Measurements from ENCODE around the gene EVC. TPM values are rescaled to one million over a fixed set of nuclear protein-coding genes. Genes with fewer than 3 reads are reported as not detected.
A peak's percentile ranks its signal among the peaks of the same experiment; 100 is the strongest.
"Not testable (repeated sequence)": the region's sequence is repeated elsewhere in the genome, so short reads cannot be mapped to it uniquely, and the experiment has no call there.

EVC gene
- polyA plus RNA-seq, 12 donors = 13.6 to 33.9 (median 17.1) TPM; not detected in 1

DNA sequence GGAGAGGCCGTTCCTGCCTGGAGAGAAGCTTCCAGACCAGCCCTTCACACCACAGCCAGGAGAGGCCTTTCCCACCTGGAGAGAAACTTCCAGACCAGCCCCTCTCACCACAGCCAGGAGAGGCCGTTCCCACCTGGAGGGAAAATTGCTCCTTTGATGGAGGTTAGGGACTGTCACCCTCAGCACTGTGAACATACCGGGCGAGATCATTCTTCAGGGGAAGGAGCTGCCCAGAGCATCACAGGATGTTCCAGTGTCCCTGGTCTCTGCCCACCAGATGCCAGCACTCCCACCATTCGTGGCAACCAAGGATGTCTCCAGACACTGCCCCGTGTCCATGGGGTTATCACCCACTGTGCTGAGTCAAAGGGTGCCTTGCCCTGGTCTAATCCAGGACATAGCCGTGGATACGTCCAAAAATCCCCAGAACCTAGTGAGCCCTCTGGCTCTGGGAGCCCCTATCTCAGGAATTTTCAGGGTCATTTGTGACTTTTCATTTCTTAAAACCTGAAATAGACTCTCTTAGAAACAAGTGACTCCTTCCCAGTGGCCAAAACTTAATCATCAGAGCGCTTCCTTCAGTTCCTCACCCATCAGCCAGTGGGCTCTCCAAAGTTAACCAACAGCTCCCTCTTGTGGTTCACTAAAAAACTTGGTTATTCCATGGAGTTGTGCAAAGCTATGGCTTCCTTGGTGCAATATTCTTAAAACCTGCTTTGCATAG is 101.7 kb downstream of the EVC start:
- DNase-seq = peak; percentile 67

DNA sequence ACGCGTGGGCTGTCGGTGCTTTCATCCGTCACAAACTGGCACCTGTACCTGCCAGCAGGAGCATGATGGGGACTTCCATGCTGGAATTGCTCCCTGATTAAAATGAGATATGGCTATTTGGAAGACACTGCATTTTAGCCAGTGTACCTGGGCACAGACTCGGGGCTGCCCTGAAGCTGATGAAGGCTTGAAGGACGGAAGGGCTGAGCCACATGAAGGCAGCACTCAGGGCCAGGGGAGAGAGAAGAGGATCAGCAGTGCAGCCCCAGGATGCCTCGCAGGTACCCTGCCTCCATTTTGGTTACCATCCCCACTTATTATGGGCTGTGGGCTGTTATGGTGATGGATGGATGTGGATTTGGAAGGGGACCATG is 102.9 kb downstream of the EVC start:
- DNase-seq = no peak

DNA sequence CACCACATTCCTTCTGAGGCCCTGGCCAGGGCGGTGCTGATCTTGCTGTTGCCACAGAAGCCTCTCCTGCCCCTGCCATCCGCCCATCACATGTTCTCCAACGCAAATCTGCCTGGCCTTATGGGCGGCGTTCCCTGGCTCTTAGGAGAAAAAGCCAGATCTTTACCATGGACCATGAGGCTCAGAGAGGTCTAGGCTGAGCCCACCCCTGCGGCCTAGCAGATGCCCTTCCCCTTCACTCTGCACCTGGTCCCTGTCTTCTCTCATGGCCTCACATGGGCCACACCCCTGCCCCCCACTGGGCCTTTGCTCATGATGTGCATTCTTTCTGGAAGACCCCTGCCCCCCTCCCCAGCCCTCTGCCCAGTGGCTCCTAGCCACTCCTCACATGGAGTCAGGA is 103.4 kb downstream of the EVC start:
- no peak for DNase-seq

DNA sequence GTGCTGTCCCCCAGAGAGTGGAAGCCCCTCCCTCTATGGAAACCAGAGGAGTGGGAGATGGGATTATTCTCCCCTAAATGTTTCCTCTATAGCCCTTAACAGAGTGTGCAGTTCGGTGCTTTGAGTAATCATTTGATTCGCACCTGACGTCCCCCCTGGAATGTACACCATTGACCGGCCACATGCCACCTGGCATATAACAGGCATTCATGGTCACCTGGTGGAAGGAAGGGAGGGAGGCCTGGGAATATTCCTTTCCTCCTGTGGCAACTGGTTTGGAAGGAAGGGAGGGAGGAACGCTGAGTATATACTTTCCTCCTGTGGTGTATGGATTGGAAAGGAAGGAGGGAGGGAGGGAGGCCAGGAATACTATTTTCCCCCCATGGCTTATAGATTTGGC is 104.6 kb downstream of the EVC start:
- DNase-seq = no peak

DNA sequence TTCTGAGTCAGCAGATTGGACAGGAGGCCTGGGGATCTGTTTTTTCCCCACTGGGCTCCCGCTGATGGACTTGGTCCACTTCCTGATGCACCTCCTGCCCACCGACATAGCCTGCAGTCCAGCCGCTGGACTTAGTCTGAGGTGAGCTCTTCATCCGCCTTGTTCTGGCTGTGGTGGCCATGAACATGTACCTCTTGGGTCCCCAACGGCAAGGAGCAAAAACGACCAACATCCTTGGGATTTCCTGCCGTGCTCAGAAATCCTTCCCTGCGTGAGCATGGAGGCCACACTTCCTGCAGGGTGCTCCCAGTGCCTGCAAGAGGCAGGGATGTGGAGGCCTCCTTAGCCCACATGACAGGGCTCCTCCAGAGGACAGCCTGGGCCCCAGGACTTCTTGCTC is 105.1 kb downstream of the EVC start:
- no peak for DNase-seq

DNA sequence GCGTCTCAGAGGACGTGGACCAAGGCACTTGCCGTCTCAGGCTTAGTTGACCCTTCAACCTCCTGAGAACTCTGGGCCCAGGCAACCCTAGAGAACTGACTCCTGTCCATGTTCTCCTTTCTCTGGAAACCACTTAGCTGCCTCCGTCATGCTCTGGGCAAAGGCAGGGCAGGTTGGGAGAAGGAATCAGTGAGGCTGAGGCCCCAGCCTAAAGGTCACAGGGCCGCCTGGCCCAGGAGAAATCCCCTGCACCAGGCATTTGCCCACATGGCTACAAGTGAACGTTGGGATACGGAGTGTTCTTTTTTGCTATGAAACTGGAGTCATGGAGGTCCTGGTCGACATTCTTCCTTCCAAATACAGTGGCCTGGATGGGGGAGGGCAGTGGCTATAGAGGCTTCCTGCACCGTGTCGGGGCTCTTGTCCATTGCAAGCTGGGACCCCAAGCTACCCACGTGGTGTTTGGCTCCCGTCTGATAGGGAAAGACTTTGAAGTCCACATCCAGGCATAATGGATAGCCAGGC is 105.9 kb downstream of the EVC start:
- DNase-seq = no peak

DNA sequence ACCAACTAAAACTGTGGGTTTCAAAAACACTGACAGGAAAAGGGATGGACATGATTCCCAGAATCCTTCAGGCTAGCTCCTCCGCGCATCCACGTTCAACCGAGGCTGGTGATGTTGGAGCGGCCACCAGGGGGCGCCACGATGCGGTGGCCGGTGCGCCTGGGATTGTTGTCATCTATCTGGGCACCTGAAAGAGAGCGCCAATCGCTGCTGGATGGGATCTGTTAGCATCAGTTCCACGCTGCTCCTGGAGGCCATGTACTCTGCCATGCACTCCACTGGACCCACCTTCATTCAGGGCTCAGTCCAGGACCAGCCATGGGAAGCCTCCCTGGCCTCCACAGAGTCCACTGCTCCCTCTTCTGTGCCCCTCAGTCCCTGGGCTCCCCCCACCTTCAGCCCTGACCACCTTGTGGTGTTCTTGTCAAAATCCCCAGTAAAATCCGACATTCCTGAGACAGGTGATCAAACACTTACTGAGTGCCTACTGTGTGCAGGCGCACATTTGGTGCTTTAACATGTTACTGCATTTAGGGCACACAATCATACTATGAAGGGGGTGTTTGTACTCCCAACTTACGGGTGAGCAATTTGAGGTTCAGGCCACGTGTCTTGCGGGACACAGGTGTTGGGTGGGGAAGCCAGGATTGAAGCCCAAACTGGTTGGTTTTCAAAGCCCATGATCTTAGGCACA is 110.8 kb downstream of the EVC start:
- DNase-seq = no peak

DNA sequence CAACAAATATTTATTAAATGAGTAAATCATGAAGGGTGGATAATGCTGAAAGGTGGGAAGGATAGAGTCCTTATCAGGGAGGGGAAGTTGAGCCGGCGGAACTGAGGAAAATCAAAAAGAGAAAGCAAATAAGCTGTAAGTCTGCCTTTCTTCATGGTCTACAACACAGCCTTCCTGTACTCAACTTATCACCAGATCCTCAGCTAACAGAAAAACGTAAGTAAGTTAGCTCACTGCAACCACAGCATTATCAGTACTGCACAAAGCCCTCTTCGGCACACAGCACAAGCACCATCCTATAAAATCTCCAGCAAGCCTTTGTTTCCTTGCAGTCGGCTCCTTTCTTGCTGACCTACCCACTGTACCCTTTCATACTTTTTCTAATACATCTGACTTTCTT is 111.6 kb downstream of the EVC start:
- no peak for DNase-seq

DNA sequence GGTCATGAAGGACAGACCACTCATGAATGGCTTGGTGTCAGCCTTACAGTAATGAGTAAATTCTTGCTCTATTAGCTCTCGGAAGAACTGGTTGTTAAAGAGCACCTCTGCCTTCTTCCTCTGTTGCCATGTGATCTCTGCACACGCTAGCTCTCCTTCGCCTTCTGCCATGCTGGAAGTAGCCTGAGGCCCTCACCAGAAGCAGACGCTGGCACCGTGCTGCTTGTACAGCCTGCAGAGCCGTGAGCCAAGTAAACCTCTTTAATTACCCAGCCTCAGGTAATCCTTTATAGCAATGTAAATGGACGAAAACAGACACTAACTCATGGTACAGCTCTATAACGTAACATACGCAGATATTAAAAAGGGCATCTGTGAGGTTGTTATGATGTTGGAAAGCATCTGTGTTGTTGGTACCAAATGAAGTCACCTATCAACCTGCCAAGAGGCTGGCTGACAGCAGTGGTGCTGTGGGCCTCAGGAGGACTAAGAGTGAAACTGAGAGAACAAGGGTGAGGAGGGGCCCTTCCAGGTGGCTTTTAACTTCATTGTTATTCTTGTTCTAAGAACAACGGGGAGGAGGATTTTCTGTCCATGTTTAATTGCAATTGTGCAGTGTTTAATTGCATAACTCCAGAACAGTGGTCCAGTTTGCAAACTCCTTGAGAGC is 112.7 kb downstream of the EVC start:
- no peak for DNase-seq

DNA sequence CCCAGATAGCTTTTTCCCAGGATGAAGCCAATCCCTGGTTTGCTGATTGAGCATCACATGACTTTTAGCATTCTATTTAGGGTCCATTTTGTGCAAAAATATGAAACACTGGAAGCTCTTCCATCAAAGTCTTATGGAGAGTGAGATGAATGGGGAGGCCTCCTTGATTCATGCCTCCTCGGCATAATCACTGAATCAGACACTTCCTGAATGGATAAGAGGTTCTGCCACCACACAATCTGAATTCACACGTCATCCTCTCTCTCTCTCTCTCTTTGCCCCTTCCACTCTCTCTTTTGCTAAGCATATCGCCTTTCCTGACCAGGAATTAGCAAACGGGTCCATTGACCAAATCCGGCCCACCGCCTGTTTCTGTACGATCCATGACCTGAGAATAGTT is 113.2 kb downstream of the EVC start:
- no peak for DNase-seq

DNA sequence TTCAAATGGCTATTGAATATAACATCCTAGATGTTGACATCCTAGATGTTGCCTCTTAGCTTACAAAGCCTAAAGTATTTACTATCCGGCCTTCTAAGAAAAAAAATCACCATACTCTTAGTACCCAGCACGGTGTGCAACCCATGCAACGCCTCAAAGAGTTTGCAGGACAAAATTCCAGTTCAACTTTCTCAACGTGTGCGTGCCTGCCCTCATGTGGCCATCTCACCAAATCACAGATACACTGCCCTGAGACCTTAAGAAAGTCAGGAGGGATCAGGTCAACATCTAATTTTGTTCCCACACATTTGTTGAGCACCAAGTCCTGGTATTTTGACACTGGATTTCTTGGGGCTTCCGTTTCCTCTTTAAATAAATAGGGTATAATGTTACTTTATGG is 113.6 kb downstream of the EVC start:
- DNase-seq = no peak

DNA sequence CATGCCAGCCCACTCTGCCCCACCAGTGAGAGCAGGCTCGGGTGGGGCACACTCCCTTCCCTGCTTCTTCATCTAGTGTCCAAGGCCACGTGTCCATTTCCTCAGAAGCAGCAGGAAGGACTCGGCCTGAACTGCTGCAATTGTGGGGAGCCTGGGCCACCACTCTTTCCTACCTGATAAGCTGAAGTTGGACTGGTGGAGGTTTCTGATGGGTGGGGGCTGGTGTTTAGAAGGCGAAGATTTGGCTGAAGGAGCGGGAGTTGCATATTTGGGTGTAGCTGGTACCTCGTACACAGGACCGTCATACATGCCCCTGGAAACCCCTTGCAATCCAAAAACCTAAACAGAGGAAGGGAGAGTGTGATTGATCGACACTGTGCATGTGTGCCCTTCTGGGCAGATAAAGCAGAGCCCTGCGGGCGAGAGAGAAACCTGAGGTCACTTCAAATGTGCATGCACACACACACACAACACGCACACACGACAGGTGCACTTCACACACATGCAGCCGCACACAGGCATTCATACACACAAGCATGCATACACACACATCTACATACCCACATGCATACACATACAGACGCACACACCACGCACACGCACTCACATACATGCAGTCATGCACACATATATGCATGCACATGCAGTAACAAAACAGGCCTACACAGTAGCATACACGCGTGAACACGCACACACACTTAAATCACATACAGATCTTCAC is 114.5 kb downstream of the EVC start:
- DNase-seq = no peak

DNA sequence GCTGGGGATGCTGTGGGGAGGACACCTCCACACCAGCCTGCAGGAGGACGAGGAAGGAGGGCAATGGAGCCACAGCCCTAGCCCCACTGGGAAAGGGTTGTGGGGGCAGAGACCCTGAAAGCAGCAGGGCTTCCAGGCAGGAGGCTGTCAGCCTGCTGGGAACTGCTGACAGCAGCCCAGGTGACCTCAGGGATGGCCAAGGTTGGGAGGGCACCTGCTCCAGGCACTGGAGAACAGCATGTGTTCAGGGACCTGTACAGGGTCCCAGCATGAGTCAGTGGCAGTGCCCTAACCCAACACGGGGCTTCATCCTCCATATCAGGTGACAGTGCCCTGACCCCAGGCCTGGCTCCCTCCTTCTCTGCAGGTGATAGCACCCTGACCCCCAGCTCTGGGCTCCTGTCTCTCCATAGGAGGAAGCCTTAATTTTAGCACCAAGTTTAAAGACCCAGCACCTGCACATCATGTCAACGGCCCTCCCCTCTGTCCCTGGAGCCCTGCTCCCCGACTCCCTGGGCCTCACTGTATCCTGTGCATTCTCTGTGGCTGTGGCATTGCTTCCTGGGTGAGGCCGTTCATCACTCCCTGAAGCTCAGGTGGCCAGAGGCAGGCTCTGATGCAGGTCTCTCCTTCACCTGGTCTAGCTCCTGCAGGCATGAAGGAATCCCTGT is 115.6 kb downstream of the EVC start:
- no peak for DNase-seq

DNA sequence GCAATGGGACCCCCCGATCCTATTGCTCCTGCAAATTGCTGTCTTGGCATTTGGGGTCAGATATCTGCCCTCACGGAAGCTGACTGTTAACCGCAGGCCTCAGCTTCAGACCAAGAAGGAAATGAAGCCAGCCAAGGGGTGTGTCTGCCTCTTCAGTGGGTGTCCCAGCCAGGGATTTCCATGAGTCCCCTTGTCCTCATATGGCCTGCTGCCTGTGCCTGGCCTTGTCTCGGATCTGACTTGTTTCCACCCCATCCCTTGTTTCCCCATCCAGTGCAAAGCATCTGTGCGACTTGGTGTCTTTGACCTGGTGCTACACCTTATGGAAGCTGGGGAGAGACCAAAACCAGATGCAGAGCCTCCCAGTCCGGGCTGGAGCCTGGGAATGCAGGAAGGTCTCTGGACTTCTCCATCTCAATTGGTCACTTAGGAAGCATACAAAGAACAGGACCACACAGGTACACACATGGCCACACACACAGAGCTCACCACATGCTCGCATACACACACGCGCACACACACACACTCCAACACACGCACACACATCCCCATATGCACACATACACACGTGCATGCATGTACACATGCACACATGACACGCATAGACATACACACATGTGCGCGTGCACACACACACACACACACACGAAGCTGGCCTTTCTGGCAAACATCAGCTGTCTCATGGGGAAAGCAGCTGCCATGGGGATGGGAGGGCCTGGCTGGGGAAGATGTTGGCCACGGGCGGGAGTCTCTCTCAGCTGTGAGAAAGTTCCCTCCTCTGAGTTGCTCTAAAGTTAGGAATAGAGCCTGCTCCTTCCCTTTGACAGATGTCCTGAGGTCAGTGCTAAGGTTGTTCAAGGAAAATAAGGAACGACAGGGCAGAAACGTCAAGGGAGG is 116.4 kb downstream of the EVC start:
- no peak for DNase-seq

DNA sequence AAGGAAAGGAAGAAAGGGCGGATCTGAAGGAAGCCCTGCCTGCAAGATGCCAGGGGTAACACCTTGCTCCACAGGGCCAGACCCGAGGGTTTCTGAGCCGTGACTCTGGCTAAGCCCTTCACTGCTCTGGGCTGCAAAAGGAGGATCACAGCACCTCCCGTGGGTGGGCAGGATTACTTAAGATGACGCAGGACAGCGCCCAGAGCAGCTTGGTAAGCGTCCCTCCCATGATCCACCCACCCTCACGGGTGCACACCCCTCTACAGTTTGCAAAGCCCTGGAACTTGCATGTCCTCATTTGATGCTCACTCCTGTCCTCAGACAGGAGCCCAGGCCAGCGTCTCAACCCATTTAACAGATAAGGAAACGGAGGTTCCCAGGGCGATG is 117.0 kb downstream of the EVC start:
- no peak for DNase-seq

DNA sequence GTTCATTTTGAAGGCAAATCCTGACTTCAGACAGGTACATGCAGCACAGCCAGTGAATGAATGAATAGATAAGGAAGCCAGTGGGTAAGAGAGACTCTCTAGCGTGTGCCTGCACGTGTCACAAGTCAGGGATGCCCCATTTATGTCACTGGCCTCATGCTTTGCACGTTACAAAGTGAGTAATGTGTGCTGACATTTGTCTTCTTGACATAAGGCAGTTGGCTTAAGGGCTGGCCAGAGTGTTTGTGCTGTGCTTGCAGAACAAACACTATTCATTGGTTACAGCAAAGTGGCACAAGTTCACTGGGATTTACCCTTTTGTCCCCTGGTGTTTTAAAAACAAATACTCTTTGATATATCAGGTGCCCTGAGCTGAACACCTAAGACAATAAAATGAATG is 125.9 kb downstream of the EVC start:
- no peak for DNase-seq

DNA sequence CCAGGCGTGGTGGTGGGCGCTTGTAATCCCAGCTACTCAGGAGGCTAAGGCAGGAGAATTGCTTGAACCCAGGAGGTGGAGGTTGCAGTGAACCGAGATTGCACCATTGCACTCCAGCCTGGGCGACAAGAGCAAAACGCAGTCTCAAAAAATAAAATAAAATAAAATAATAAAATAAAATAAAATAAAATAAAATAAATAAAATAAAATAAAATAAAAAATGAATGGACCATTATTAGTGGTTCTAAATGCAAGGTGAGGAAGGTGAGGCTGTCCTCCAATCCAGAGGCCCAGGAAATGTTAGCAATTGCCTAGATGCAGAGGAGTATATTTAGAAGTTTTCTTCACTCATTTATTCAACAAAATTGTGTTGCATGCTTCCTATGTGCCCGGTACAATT is 126.5 kb downstream of the EVC start:
- not testable (repeated sequence) for DNase-seq

DNA sequence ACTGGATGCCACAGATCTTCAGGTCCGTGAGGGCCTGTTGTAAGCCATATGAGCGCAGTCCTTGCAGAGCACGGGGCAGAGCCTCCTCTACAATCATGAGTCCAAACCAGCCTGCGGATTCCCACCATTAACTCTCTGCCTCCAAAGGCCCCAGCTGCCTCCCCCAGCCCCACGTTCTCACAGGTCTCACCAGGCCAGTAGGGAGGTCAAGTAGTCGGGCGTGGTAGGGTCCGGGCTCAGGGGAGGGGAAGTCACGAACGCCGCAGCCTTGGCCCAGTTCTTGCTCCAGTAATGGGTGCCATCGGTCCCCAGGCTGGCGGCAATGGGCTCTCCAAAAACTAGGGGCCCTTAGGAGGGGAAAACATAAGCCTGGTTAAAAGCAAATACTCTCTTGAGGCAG is 128.3 kb downstream of the EVC start:
- no peak for DNase-seq

DNA sequence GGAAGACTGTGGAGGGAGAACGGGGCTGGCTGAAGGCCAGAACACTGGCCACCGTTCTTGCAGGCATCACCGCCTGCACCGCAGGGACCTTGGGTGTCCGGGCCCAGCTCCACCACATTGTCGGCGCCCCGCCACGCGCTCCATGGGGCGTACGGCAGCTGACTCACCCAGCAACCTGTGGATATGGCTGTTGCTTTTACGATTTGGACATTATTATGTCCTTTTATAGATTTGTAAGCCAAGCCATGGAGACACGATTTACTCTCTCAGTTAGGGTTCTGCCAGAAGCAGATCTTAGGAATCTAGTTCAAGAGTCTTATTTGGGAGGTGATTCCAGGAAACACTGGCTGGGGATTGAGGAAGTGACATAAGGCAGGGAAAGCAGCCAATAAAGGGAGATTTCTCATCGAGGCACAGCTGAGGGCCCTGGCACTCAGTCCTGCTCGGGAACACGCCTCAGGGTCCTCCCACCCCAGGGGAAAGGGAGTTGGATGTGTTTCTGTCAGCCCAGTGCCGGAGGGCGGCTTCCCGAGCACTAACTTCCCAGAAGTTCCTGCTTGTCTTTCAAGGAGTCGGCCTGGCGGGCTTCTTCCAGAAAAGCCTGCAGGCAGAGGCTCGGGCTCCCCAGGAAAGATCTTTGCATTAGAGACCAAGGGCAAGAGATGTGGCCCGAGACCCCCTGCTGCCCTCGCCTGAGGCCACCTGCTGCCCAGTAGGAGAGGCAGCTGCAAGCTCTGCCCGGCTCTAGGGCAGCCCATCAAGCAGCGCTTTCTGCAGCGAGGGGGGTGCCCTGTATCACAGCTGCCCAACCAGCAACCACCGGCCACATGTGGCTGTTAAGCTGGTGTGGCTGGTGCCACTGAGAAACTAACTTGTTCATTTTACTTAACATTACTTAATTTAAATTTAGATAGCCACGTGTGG is 129.0 kb downstream of the EVC start:
- peak; percentile 88 for DNase-seq

DNA sequence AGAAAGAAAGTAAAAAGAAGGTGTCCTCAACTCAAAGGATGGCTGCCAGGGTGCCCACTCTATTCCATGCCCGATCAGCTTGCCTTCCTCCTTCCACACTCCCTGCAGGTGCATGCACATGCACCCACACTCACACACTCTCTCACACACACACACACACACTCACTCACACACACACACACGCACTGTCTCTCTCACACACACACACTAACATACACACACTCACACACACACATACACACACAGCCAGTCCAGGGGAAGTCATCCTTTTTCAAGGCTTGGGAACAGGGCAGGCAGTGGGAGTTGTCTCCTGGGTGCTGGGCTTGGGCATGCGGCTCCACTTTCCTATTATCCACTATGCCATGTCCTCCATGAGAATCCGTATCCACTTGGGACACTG is 131.5 kb downstream of the EVC start:
- no peak for DNase-seq

Data from muscle of arm (tissue), 12 donors.